Measurements from ENCODE around the gene ABCD1. TPM values are rescaled to one million over a fixed set of nuclear protein-coding genes. Genes with fewer than 3 reads are reported as not detected.

Gene ABCD1
- polyA plus RNA-seq, 1 donor = 13.4 TPM

- WGBS (ENCODE audit: insufficient coverage, low lambda C conversion rate) = no CpG with 5 or more reads among the region's 27 CpGs
- H3K9me3 ChIP-seq (ENCODE audit: control insufficient read depth, low read depth, low read length) = no peaks in the 10 kb centered on the region
- peaks cover 10% of the 10 kb centered on the region for H3K4me1 ChIP-seq (ENCODE audit: control insufficient read depth, insufficient read depth, low read length)
- H3K36me3 ChIP-seq (ENCODE audit: control insufficient read depth, insufficient read depth, low read length) = peaks cover 41% of the 10 kb centered on the region
- no peak for DNase-seq
- H3K27me3 ChIP-seq (ENCODE audit: control insufficient read depth, insufficient read depth, low read length) = no peaks in the 10 kb centered on the region
- H3K4me3 ChIP-seq (ENCODE audit: low read length) = no peak overlapping the region
- H3K27ac ChIP-seq (ENCODE audit: low read length) = no peak overlapping the region
These were observed 14.7 kb upstream of the ABCD1 start for GRCh38 chrX:153709726-153710674.

- WGBS (ENCODE audit: insufficient coverage, low lambda C conversion rate) = no CpG with 5 or more reads among the region's 3 CpGs
- H3K4me1 ChIP-seq (ENCODE audit: control insufficient read depth, insufficient read depth, low read length) = peaks cover 1% of the 10 kb centered on the region
- H3K4me3 ChIP-seq (ENCODE audit: low read length) = no peak overlapping the region
- no peak for DNase-seq
- peaks cover 59% of the 10 kb centered on the region for H3K36me3 ChIP-seq (ENCODE audit: control insufficient read depth, insufficient read depth, low read length)
- no peak overlapping the region for H3K27ac ChIP-seq (ENCODE audit: low read length)
- no peaks in the 10 kb centered on the region for H3K27me3 ChIP-seq (ENCODE audit: control insufficient read depth, insufficient read depth, low read length)
- no peaks in the 10 kb centered on the region for H3K9me3 ChIP-seq (ENCODE audit: control insufficient read depth, low read depth, low read length)
These were observed 10.4 kb upstream of the ABCD1 start for GRCh38 chrX:153714256-153714655.

GRCh38 chrX:153717445-153717844, 7.2 kb upstream of the ABCD1 start:
- WGBS (ENCODE audit: insufficient coverage, low lambda C conversion rate) = no CpG with 5 or more reads among the region's 9 CpGs
- peaks cover 64% of the 10 kb centered on the region for H3K36me3 ChIP-seq (ENCODE audit: control insufficient read depth, insufficient read depth, low read length)

GRCh38 chrX:153719238-153719637, 5.4 kb upstream of the ABCD1 start:
- no peak for DNase-seq
- Histone ChIP-seq H3K9me3 (ENCODE audit: control insufficient read depth, low read depth, low read length) (no peaks in the 10 kb centered on the region), H3K36me3 (ENCODE audit: control insufficient read depth, insufficient read depth, low read length) (peaks cover 56% of the 10 kb centered on the region), H3K4me1 (ENCODE audit: control insufficient read depth, insufficient read depth, low read length) (peaks cover 9% of the 10 kb centered on the region), H3K4me3 (ENCODE audit: low read length) (no peak overlapping the region), H3K27ac (ENCODE audit: low read length) (no peak overlapping the region), H3K27me3 (ENCODE audit: control insufficient read depth, insufficient read depth, low read length) (no peaks in the 10 kb centered on the region)
- WGBS (ENCODE audit: insufficient coverage, low lambda C conversion rate) = no CpG with 5 or more reads among the region's 2 CpGs

More at GRCh38 chrX:153717445-153717844, 7.2 kb upstream of the ABCD1 start:
- Histone ChIP-seq H3K27ac (ENCODE audit: low read length) (no peak overlapping the region), H3K9me3 (ENCODE audit: control insufficient read depth, low read depth, low read length) (no peaks in the 10 kb centered on the region), H3K4me3 (ENCODE audit: low read length) (no peak overlapping the region), H3K4me1 (ENCODE audit: control insufficient read depth, insufficient read depth, low read length) (peaks cover 5% of the 10 kb centered on the region), H3K27me3 (ENCODE audit: control insufficient read depth, insufficient read depth, low read length) (no peaks in the 10 kb centered on the region)
- no peak for DNase-seq

- no peak overlapping the region for H3K27ac ChIP-seq (ENCODE audit: low read length)
- no peak overlapping the region for H3K4me3 ChIP-seq (ENCODE audit: low read length)
- no peaks in the 10 kb centered on the region for H3K27me3 ChIP-seq (ENCODE audit: control insufficient read depth, insufficient read depth, low read length)
- H3K9me3 ChIP-seq (ENCODE audit: control insufficient read depth, low read depth, low read length) = no peaks in the 10 kb centered on the region
- peaks cover 52% of the 10 kb centered on the region for H3K36me3 ChIP-seq (ENCODE audit: control insufficient read depth, insufficient read depth, low read length)
- WGBS (ENCODE audit: insufficient coverage, low lambda C conversion rate) = no CpG with 5 or more reads among the region's 2 CpGs
- DNase-seq = no peak
- peaks cover 9% of the 10 kb centered on the region for H3K4me1 ChIP-seq (ENCODE audit: control insufficient read depth, insufficient read depth, low read length)
These were observed 5.0 kb upstream of the ABCD1 start for GRCh38 chrX:153719701-153720100.

- Histone ChIP-seq H3K4me1 (ENCODE audit: control insufficient read depth, insufficient read depth, low read length) (peaks cover 32% of the 10 kb centered on the region), H3K9me3 (ENCODE audit: control insufficient read depth, low read depth, low read length) (peaks cover 7% of the 10 kb centered on the region), H3K27ac (ENCODE audit: low read length) (peak overlapping the region; percentile 94), H3K36me3 (ENCODE audit: control insufficient read depth, insufficient read depth, low read length) (peaks cover 31% of the 10 kb centered on the region), H3K27me3 (ENCODE audit: control insufficient read depth, insufficient read depth, low read length) (no peaks in the 10 kb centered on the region), H3K4me3 (ENCODE audit: low read length) (peak overlapping the region; percentile 73)
- no CpG with 5 or more reads among the region's 12 CpGs for WGBS (ENCODE audit: insufficient coverage, low lambda C conversion rate)
- DNase-seq = peak in 1 of 2 donors; percentile 51
These were observed 1.8 kb upstream of the ABCD1 start for GRCh38 chrX:153722704-153723350.

GRCh38 chrX:153723351-153724251, 1.1 kb upstream of the ABCD1 start:
- peaks cover 36% of the 10 kb centered on the region for H3K4me1 ChIP-seq (ENCODE audit: control insufficient read depth, insufficient read depth, low read length)

GRCh38 chrX:153725039-153725831, 579 bp downstream of the ABCD1 start:
- no peak for DNase-seq
- peak overlapping the region; percentile 65 for H3K4me3 ChIP-seq (ENCODE audit: low read length)

More at GRCh38 chrX:153723351-153724251, 1.1 kb upstream of the ABCD1 start:
- Histone ChIP-seq H3K27ac (ENCODE audit: low read length) (peak overlapping the region; percentile 94), H3K27me3 (ENCODE audit: control insufficient read depth, insufficient read depth, low read length) (no peaks in the 10 kb centered on the region), H3K4me3 (ENCODE audit: low read length) (peak overlapping the region; percentile 73), H3K9me3 (ENCODE audit: control insufficient read depth, low read depth, low read length) (peaks cover 7% of the 10 kb centered on the region), H3K36me3 (ENCODE audit: control insufficient read depth, insufficient read depth, low read length) (peaks cover 28% of the 10 kb centered on the region)
- DNase-seq = peak; percentile 33 to 77
- WGBS (ENCODE audit: insufficient coverage, low lambda C conversion rate) = no CpG with 5 or more reads among the region's 78 CpGs

GRCh38 chrX:153725832-153726285, 1.2 kb downstream of the ABCD1 start:
- no CpG with 5 or more reads among the region's 35 CpGs for WGBS (ENCODE audit: insufficient coverage, low lambda C conversion rate)
- H3K4me3 ChIP-seq (ENCODE audit: low read length) = peak overlapping the region; percentile 28

More at GRCh38 chrX:153725039-153725831, 579 bp downstream of the ABCD1 start:
- H3K9me3 ChIP-seq (ENCODE audit: control insufficient read depth, low read depth, low read length) = peaks cover 7% of the 10 kb centered on the region
- WGBS (ENCODE audit: insufficient coverage, low lambda C conversion rate) = no CpG with 5 or more reads among the region's 55 CpGs
- peaks cover 36% of the 10 kb centered on the region for H3K4me1 ChIP-seq (ENCODE audit: control insufficient read depth, insufficient read depth, low read length)
- peaks cover 18% of the 10 kb centered on the region for H3K36me3 ChIP-seq (ENCODE audit: control insufficient read depth, insufficient read depth, low read length)
- H3K27me3 ChIP-seq (ENCODE audit: control insufficient read depth, insufficient read depth, low read length) = no peaks in the 10 kb centered on the region
- H3K27ac ChIP-seq (ENCODE audit: low read length) = peak overlapping the region; percentile 90

More at GRCh38 chrX:153725832-153726285, 1.2 kb downstream of the ABCD1 start:
- peak overlapping the region; percentile 92 for H3K27ac ChIP-seq (ENCODE audit: low read length)
- peaks cover 12% of the 10 kb centered on the region for H3K36me3 ChIP-seq (ENCODE audit: control insufficient read depth, insufficient read depth, low read length)
- DNase-seq = no peak
- peaks cover 36% of the 10 kb centered on the region for H3K4me1 ChIP-seq (ENCODE audit: control insufficient read depth, insufficient read depth, low read length)
- no peaks in the 10 kb centered on the region for H3K27me3 ChIP-seq (ENCODE audit: control insufficient read depth, insufficient read depth, low read length)
- H3K9me3 ChIP-seq (ENCODE audit: control insufficient read depth, low read depth, low read length) = peaks cover 7% of the 10 kb centered on the region

Measured in large intestine (tissue), 3 donors.